Right atrium auricular region (tissue), 2 donors: ENCODE measurements around the gene CNTN2. TPM values are rescaled to one million over a fixed set of nuclear protein-coding genes. Genes with fewer than 3 reads are reported as not detected.

ENCODE experiments used
- DNase-seq: peaks from one replicate; pipeline ENCODE4 v3.0.0-alpha.2; 2019; ENCODE audit warnings: low spot score
- H3K27ac ChIP-seq, 2 donors: fragments of 200-600 bp; sonication (generic); 1 replicate in 1 of 2; 2 replicates in 1 of 2; pipeline ENCODE4 v1.5.1; 2016 to 2019
- H3K27me3 ChIP-seq, 2 donors: fragments of 200-600 bp; sonication (generic); one replicate each; pipeline versions ENCODE4 v1.5.1 to v1.6.0; 2017 to 2019
- H3K36me3 ChIP-seq: fragments of 200-600 bp; sonication (generic); one replicate; pipeline ENCODE4 v1.5.1; 2016
- H3K4me1 ChIP-seq, 2 donors: fragments of 200-600 bp; sonication (generic); one replicate each; pipeline versions ENCODE4 v1.5.1 to v1.6.0; 2017 to 2019
- H3K4me3 ChIP-seq, 2 donors: fragments of 200-600 bp; sonication (generic); 1 replicate in 1 of 2; 2 replicates in 1 of 2; pipeline ENCODE4 v1.5.1; 2017 to 2019; ENCODE audit warnings: mild to moderate bottlenecking in 1 of 2, moderate library complexity in 1 of 2
- H3K9me3 ChIP-seq, 2 donors: fragments of 200-600 bp; sonication (generic); one replicate each; pipeline ENCODE4 v1.5.1; 2019
- CTCF ChIP-seq, 2 donors: fragments of 200-600 bp; sonication (generic); IDR thresholded peaks; one replicate each; pipeline ENCODE4 v1.5.1; 2019; ENCODE audit warnings: antibody characterized with exemption in 2 of 2
- total RNA-seq, 2 donors: library from RNA; depleted of rRNA; stranded (reverse); fragments of >200 nt; gene quantifications; one replicate each; pipeline ENCODE4 v1.1.0, GENCODE V29; 2016

The CNTN2 gene, protein sequence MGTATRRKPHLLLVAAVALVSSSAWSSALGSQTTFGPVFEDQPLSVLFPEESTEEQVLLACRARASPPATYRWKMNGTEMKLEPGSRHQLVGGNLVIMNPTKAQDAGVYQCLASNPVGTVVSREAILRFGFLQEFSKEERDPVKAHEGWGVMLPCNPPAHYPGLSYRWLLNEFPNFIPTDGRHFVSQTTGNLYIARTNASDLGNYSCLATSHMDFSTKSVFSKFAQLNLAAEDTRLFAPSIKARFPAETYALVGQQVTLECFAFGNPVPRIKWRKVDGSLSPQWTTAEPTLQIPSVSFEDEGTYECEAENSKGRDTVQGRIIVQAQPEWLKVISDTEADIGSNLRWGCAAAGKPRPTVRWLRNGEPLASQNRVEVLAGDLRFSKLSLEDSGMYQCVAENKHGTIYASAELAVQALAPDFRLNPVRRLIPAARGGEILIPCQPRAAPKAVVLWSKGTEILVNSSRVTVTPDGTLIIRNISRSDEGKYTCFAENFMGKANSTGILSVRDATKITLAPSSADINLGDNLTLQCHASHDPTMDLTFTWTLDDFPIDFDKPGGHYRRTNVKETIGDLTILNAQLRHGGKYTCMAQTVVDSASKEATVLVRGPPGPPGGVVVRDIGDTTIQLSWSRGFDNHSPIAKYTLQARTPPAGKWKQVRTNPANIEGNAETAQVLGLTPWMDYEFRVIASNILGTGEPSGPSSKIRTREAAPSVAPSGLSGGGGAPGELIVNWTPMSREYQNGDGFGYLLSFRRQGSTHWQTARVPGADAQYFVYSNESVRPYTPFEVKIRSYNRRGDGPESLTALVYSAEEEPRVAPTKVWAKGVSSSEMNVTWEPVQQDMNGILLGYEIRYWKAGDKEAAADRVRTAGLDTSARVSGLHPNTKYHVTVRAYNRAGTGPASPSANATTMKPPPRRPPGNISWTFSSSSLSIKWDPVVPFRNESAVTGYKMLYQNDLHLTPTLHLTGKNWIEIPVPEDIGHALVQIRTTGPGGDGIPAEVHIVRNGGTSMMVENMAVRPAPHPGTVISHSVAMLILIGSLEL
- under 1 TPM; 0.41 to 0.67 TPM for total RNA-seq

DNA sequence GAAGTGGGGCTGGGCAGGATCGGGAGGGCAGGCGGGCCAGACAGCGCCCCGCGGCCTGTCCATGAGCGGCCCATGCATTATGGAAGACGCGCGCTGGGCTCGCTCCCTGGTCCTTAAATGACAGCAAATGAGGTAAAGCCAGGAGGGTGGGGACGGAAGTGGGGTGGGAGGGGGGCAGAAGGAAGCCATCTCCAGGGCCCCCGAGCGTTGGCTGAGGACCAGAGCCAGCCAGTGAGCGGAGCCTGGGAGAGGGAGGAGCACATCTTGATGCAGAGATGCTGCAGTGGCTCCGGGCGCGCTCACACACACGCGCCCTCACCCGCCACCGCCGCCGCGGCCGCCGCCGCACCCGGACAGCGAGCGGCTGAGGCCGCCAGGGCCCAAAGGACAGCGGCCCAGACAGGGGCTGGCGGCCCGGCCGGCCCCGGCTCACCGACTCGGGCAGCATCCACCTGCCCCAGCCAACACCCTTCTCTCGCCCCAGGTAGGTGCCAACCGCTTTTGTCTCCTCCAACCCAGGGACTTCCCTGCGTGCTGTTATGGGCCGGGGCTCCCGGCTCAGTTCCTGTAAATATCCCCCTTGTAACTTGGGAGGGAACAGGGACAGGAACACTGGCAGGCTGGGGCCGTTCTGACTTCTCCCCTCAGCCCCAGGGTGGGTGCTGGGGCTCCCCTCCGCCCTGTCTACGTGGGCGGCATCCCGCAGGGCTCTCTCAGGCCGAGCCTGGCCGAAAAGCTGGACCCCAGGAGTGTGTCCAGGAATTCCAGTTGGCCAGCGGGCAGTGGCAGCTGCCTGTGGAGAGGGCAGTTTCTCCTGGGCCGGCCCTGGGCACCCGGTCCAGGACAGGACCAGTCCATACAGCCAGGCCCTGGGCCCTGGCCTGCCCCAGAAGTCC is at the start of gene CNTN2:
TSS of gene CNTN2 (plus strand) at position 302 of the 896 bp plus-strand sequence. CDS start 9,974 bp downstream, outside the sequence.
- no peaks in the 10 kb centered on the region for H3K9me3 ChIP-seq
- TF ChIP-seq CTCF (IDR thresholded peaks at IDR 0.05): no peak
- H3K4me3 ChIP-seq: peak within 1 kb of the TSS in 1 of 2 donors; percentile 30
- no peak for DNase-seq
- peaks cover 0 to 20% of the 10 kb centered on the region in 2 donors for H3K27me3 ChIP-seq
- H3K4me1 ChIP-seq: peaks cover 0 to 9% of the 10 kb centered on the region in 2 donors
- no peaks in the 10 kb centered on the region for H3K36me3 ChIP-seq
- H3K27ac ChIP-seq: no peak within 1 kb of the TSS

DNA sequence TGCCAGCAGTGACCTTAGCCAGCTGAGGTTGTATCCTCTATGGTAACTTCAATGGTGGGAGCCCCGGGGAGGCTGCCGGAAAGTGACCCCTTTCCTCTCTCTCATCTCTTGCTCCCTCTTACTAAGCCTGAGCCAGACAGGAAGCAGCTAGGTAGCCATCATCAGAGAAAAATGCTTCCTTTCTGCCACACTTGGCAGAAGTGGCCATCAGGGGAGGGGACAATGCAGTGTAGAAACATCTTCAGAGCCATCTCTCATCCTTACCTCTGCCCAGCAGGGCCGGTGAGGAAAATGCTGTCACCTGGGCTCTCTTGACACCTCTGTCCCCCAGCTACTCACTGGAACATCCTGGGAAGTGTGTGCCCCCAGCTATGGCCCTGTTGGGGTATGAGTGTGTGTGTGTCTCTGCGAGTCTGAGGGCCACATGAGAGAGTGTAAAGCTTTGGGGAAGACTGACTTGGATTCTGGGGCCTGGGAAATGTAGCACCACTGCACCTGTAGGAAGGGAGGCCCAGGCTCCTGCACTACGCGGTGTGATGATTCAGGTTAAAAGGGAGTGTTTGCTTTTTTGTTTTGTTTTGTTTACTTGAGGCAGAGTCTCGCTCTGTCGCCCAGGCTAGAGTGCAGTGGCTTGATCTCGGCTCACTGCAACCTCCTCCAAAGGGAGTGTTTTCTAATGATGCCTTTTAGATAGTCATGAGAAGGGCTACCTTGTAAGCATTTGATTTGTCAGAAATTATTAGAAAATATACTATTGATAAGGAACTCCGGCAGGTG is 48.7 kb upstream of the CNTN2 start:
- TF ChIP-seq CTCF (IDR thresholded peaks at IDR 0.05): no peak
- Histone ChIP-seq H3K27ac (no peak overlapping the region), H3K27me3 (no peaks in the 10 kb centered on the region), H3K4me1 (peaks cover 0 to 12% of the 10 kb centered on the region in 2 donors), H3K36me3 (peaks cover 26% of the 10 kb centered on the region), H3K4me3 (no peak overlapping the region), H3K9me3 (no peaks in the 10 kb centered on the region)
- no peak for DNase-seq

GRCh38 chr1:204996981-204997380 is 46.0 kb upstream of the CNTN2 start:
- no peak overlapping the region for H3K4me3 ChIP-seq
- no peaks in the 10 kb centered on the region for H3K27me3 ChIP-seq
- no peaks in the 10 kb centered on the region for H3K9me3 ChIP-seq
- H3K36me3 ChIP-seq: peaks cover 13% of the 10 kb centered on the region
- H3K27ac ChIP-seq: peak overlapping the region in 1 of 2 donors; percentile 16
- H3K4me1 ChIP-seq: peaks cover 0 to 11% of the 10 kb centered on the region in 2 donors
- no peak for TF ChIP-seq CTCF (IDR thresholded peaks at IDR 0.05)
- no peak for DNase-seq

- Histone ChIP-seq H3K9me3 (no peaks in the 10 kb centered on the region), H3K36me3 (peaks cover 6% of the 10 kb centered on the region), H3K27me3 (no peaks in the 10 kb centered on the region), H3K4me1 (peaks cover 0 to 11% of the 10 kb centered on the region in 2 donors), H3K4me3 (no peak overlapping the region), H3K27ac (peak overlapping the region in 1 of 2 donors; percentile 16)
- no peak for DNase-seq
- no peak for TF ChIP-seq CTCF (IDR thresholded peaks at IDR 0.05)
Measured at GRCh38 chr1:204997591-204998355, 45.2 kb upstream of the CNTN2 start.
